Osteocyte (in vitro differentiated cells): Measurements from ENCODE around the gene NBL1. TPM values are rescaled to one million over a fixed set of nuclear protein-coding genes. Genes with fewer than 3 reads are reported as not detected.

Experiments
- DNase-seq: peaks from one replicate; pipeline ENCODE4 v3.0.0; 2021; ENCODE audit warnings: mixed read lengths; ENCODE audit not compliant: unreplicated experiment; ENCODE audit errors: extremely low spot score
- H3K27ac Mint-ChIP-seq: one replicate; pipeline ENCODE4 v1.8.0; 2021; ENCODE audit warnings: mild to moderate bottlenecking, mixed read lengths; ENCODE audit not compliant: unreplicated experiment
- H3K27me3 Mint-ChIP-seq: one replicate; pipeline ENCODE4 v1.8.0; 2021; ENCODE audit warnings: mixed read lengths; ENCODE audit not compliant: unreplicated experiment
- H3K36me3 Mint-ChIP-seq: one replicate; pipeline ENCODE4 v1.8.0; 2021; ENCODE audit warnings: mixed read lengths; ENCODE audit not compliant: unreplicated experiment
- H3K4me1 Mint-ChIP-seq: one replicate; pipeline ENCODE4 v1.8.0; 2021; ENCODE audit warnings: mixed read lengths; ENCODE audit not compliant: unreplicated experiment
- H3K4me3 Mint-ChIP-seq: one replicate; pipeline ENCODE4 v1.8.0; 2021; ENCODE audit warnings: mild to moderate bottlenecking, moderate library complexity, mixed read lengths; ENCODE audit not compliant: unreplicated experiment
- H3K9me3 Mint-ChIP-seq: one replicate; pipeline ENCODE4 v1.8.0; 2021; ENCODE audit warnings: mixed read lengths; ENCODE audit not compliant: unreplicated experiment
- total RNA-seq: library from RNA; stranded (reverse); gene quantifications from 2 replicates; pipeline ENCODE4 v1.2.1, GENCODE V29; 2021
- TF ChIP-seq, protein P1 (sequence below): fragments of 200-600 bp; sonication (generic); IDR thresholded peaks from 2 replicates; pipeline ENCODE4 v1.5.0; 2021; ENCODE audit warnings: antibody characterized with exemption, mild to moderate bottlenecking, moderate library complexity

The NBL1 gene
- total RNA-seq, 1 donor from 2014 or later, result 547 TPM

DNA sequence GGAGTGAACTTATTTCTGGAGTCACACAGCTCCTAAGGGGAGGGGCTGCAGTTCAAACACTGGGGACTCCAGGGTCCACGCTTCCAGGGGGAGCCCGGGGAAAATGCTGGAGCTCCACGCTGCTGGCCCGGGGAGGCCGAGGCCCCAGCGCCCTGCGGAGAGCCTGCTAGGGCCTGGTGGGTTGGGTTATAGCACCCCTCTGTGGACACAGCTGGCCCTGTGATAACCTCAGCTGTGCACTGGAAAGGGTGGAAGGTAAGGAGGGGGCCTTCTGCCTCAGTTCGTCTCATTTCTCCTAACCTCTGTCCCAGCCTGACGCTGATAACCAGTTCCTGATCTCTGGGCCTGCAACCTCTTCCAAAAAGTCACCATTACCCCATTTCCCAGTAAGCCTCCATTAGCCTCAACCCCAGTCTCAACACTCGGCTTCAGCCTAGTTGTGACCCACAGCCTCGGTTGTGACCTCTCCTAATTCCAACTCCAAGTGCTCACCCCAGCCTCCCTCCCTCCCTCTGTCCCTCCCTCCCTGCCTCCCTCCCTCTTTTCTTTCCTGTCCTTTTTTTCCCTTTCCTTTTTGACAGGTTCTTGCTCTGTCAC is 7.1 kb downstream of the NBL1 start:
- Mint-ChIP-seq H3K27ac (no peak overlapping the region), H3K36me3 (peaks cover 18% of the 10 kb centered on the region), H3K4me3 (no peak overlapping the region), H3K4me1 (peaks cover 59% of the 10 kb centered on the region), H3K27me3 (no peaks in the 10 kb centered on the region), H3K9me3 (no peaks in the 10 kb centered on the region)
- no peak for DNase-seq
- TF ChIP-seq, protein P1, sequence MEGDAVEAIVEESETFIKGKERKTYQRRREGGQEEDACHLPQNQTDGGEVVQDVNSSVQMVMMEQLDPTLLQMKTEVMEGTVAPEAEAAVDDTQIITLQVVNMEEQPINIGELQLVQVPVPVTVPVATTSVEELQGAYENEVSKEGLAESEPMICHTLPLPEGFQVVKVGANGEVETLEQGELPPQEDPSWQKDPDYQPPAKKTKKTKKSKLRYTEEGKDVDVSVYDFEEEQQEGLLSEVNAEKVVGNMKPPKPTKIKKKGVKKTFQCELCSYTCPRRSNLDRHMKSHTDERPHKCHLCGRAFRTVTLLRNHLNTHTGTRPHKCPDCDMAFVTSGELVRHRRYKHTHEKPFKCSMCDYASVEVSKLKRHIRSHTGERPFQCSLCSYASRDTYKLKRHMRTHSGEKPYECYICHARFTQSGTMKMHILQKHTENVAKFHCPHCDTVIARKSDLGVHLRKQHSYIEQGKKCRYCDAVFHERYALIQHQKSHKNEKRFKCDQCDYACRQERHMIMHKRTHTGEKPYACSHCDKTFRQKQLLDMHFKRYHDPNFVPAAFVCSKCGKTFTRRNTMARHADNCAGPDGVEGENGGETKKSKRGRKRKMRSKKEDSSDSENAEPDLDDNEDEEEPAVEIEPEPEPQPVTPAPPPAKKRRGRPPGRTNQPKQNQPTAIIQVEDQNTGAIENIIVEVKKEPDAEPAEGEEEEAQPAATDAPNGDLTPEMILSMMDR, result peak; percentile 68

DNA sequence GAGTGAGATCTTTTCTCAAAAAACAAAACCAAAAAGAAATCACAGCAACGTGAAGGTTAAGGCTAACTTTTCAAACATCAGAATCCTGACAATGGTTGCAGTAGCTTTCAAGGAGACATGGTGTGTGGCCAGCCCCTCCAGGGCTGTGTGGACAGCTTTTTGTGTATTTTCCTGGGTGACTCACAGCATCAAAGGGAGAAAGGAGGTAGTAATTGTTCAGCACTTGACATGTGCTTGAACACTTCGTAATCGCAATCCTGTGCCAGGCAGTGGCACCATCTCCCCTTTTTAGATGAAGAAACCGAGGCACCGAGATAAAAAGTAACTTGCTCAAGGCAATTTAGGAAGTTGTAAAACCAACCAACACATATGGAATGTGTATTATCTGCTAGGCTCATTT is 10.3 kb downstream of the NBL1 start:
- H3K36me3 Mint-ChIP-seq, result peaks cover 20% of the 10 kb centered on the region
- H3K4me1 Mint-ChIP-seq, result peaks cover 41% of the 10 kb centered on the region
- TF ChIP-seq, protein P1, result no peak
- H3K4me3 Mint-ChIP-seq, result no peak overlapping the region
- DNase-seq, result no peak
- no peaks in the 10 kb centered on the region for H3K9me3 Mint-ChIP-seq
- no peak overlapping the region for H3K27ac Mint-ChIP-seq
- H3K27me3 Mint-ChIP-seq, result no peaks in the 10 kb centered on the region

DNA sequence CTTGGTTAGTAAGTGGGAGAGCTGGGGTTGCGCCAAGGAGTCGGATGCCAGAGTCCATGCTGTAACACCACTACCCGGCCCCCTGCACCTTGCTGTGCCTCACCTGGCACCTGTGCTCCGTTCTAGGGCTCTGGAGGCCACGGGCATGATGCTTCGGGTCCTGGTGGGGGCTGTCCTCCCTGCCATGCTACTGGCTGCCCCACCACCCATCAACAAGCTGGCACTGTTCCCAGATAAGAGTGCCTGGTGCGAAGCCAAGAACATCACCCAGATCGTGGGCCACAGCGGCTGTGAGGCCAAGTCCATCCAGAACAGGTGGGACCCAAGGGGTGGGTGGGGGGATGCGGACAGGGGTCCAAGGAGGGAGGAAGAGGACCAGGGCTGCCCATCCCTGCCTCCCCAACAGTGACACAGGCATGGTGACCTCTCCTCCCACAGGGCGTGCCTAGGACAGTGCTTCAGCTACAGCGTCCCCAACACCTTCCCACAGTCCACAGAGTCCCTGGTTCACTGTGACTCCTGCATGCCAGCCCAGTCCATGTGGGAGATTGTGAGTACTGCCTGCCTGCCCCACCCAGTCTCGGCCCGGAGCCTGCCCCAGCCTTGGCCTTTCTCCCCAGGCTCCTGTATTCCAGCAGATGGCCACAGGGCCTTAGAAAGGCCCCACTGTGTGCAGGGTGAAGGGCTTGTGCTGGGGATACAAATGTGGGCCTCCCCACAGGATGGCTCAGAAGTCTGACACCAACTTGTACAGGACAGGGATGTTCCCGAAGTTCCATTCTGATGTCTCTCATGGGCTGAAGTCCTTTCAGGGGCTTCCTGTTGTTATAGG is 11.0 kb downstream of the NBL1 start:
- Mint-ChIP-seq H3K36me3 (peaks cover 19% of the 10 kb centered on the region), H3K27me3 (no peaks in the 10 kb centered on the region), H3K27ac (no peak overlapping the region), H3K4me1 (peaks cover 40% of the 10 kb centered on the region), H3K9me3 (no peaks in the 10 kb centered on the region), H3K4me3 (no peak overlapping the region)
- TF ChIP-seq, protein P1, result no peak
- no peak for DNase-seq

DNA sequence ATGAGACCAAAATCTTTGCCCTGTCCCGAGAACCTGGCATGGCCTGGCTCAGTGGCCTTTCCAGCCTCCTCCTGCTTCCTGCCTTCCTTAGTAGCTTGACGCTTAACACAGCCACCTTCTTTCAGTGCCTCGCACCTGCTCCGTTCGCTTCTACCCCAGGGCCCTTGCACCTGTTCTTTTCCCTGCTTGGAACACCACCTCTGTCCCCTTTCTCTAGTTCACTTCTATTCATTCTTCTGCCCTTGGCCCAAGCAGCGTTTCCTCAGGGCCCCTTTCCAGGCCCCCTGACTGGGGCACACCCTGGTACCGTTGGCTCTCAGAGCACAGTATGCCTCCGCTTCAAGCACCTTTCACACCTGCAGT is 11.6 kb downstream of the NBL1 start:
- no peak overlapping the region for H3K27ac Mint-ChIP-seq
- H3K4me1 Mint-ChIP-seq, result peaks cover 35% of the 10 kb centered on the region
- H3K9me3 Mint-ChIP-seq, result no peaks in the 10 kb centered on the region
- no peaks in the 10 kb centered on the region for H3K27me3 Mint-ChIP-seq
- H3K36me3 Mint-ChIP-seq, result peaks cover 19% of the 10 kb centered on the region
- no peak overlapping the region for H3K4me3 Mint-ChIP-seq
- TF ChIP-seq, protein P1, result no peak
- no peak for DNase-seq

DNA sequence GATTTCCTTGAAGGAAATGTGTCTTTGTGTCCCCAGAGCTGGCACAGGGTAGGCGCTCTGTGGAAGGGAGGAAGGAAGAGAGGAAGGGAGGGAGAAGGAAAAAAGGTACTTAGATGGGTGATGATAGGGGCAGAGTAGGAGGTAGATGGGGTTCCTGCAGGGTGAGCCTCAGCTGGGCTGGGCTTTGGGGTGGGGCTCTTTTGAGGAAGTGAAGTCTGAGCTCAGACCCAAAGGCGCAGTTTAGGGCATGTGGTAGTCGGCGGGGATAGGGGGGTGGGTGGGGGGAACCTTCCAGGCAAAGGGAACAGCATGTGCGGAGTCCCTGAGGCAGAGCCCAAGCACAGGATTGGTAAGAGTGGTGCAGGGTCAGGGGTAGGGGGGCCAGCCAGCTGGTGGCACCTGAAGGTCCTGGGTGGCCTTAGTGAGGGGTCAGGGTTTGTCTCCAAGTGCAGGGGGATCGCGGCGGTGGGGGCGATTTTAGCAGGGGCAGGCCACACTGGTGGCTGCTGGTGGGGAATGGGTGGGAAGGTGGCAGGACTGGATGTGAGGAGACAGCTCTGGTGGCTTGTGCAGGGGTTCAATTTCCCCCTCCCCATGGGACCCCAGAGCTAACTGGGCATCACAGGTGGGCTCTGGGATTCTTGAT is 12.1 kb downstream of the NBL1 start:
- Mint-ChIP-seq H3K9me3 (no peaks in the 10 kb centered on the region), H3K27me3 (no peaks in the 10 kb centered on the region), H3K4me1 (peaks cover 34% of the 10 kb centered on the region), H3K36me3 (peaks cover 18% of the 10 kb centered on the region), H3K27ac (no peak overlapping the region), H3K4me3 (no peak overlapping the region)
- DNase-seq, result no peak
- TF ChIP-seq, protein P1, result no peak
